ENCODE results near the gene ELAC2. TPM values are rescaled to one million over a fixed set of nuclear protein-coding genes. Genes with fewer than 3 reads are reported as not detected.

The ELAC2 gene
- total and polyA plus RNA-seq, 2 donors (not counting 1 experiment from before 2014, with no cell fraction given), result 58.1 to 79.4 TPM

GRCh38 chr17:12990041-12990808, 27.6 kb downstream of the ELAC2 start:
- no peak overlapping the region for H3K4me3 ChIP-seq (ENCODE audit: control extremely low read depth in 1 of 5, extremely low read depth in 1 of 5, insufficient read depth in 1 of 5, low read depth in 2 of 5, low read length in 4 of 5)
- no peaks in the 10 kb centered on the region for H4K20me1 ChIP-seq (ENCODE audit: control insufficient read depth, insufficient read depth, low read length, poor library complexity, severe bottlenecking)
- no peaks in the 10 kb centered on the region for H3K9me3 ChIP-seq (ENCODE audit: control extremely low read depth in 1 of 3, control insufficient read depth in 2 of 3, insufficient read depth in 1 of 3, low read length in 2 of 3)
- no peaks in the 10 kb centered on the region for H3K79me2 ChIP-seq (ENCODE audit: control insufficient read depth, insufficient read depth, low read length)
- H3K4me1 ChIP-seq (ENCODE audit: control insufficient read depth in 2 of 2, insufficient read depth in 2 of 2, low read length in 2 of 2), result peaks cover 0 to 12% of the 10 kb centered on the region in 2 donors
- Mint-ChIP-seq H3K4me1 (peaks cover 22% of the 10 kb centered on the region), H3K27ac (peak overlapping the region; percentile 84), H3K4me3 (no peak overlapping the region), H3K9me3 (ENCODE audit: insufficient read depth) (no peaks in the 10 kb centered on the region), H3K27me3 (no peaks in the 10 kb centered on the region)
- no peak overlapping the region for H3K27ac ChIP-seq (ENCODE audit: low read length in 2 of 2)
- TF ChIP-seq, protein P1, sequence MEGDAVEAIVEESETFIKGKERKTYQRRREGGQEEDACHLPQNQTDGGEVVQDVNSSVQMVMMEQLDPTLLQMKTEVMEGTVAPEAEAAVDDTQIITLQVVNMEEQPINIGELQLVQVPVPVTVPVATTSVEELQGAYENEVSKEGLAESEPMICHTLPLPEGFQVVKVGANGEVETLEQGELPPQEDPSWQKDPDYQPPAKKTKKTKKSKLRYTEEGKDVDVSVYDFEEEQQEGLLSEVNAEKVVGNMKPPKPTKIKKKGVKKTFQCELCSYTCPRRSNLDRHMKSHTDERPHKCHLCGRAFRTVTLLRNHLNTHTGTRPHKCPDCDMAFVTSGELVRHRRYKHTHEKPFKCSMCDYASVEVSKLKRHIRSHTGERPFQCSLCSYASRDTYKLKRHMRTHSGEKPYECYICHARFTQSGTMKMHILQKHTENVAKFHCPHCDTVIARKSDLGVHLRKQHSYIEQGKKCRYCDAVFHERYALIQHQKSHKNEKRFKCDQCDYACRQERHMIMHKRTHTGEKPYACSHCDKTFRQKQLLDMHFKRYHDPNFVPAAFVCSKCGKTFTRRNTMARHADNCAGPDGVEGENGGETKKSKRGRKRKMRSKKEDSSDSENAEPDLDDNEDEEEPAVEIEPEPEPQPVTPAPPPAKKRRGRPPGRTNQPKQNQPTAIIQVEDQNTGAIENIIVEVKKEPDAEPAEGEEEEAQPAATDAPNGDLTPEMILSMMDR (IDR thresholded peaks at IDR 0.05), result no peak
- H3K9ac ChIP-seq (ENCODE audit: low read length), result no peak overlapping the region
- ChIA-PET POLR2A (interaction anchor here (1.2 kb wide), 1 partner anchor 50 kb away, joined by 5 read pairs; no protein-coding TSS in a partner anchor), CTCF (interaction anchor here (1.2 to 1.5 kb wide), 2 partner anchors 13 to 733 kb away, joined by 3 to 7 read pairs; no protein-coding TSS in a partner anchor)
- no peaks in the 10 kb centered on the region for H3K27me3 ChIP-seq (replicated peaks in 1 of 4; ENCODE audit: control extremely low read depth in 1 of 4, control insufficient read depth in 3 of 4, insufficient read depth in 4 of 4, low read length in 3 of 4)
- WGBS (ENCODE audit: insufficient coverage), result 96% methylated on average over 23 of the region's 25 CpGs
- H3K36me3 ChIP-seq (replicated peaks in 1 of 2; ENCODE audit: control extremely low read depth in 1 of 2, control insufficient read depth in 1 of 2, extremely low read depth in 1 of 2, insufficient read depth in 2 of 2, low read length in 1 of 2), result peaks cover under 1 to 43% of the 10 kb centered on the region in 2 experiments
- no peak overlapping the region for H3K4me2 ChIP-seq (replicated peaks; ENCODE audit: low read depth, low read length, poor library complexity, severe bottlenecking)
- H2AFZ ChIP-seq (ENCODE audit: insufficient read depth, low read depth, low read length, poor library complexity, severe bottlenecking), result no peak overlapping the region
- intact Hi-C loops (cut with micrococcal nuclease), result no loop called here
- no peak for DNase-seq
- no peak for ATAC-seq (ENCODE audit: low read depth)

GRCh38 chr17:12987120-12987519, 30.7 kb downstream of the ELAC2 start:
- Mint-ChIP-seq H3K27me3 (no peaks in the 10 kb centered on the region), H3K4me3 (no peak overlapping the region), H3K9me3 (ENCODE audit: insufficient read depth) (no peaks in the 10 kb centered on the region), H3K27ac (no peak overlapping the region), H3K4me1 (peaks cover 27% of the 10 kb centered on the region)
- ChIA-PET CTCF (interaction anchor here (0.8 to 1.0 kb wide), 2 partner anchors 16 to 18 kb away, joined by 3 to 4 read pairs; no protein-coding TSS in a partner anchor), POLR2A (no interaction called here)
- no peak overlapping the region for H3K4me2 ChIP-seq (replicated peaks; ENCODE audit: low read depth, low read length, poor library complexity, severe bottlenecking)
- peaks cover 0 to 12% of the 10 kb centered on the region in 2 donors for H3K4me1 ChIP-seq (ENCODE audit: control insufficient read depth in 2 of 2, insufficient read depth in 2 of 2, low read length in 2 of 2)
- H3K4me3 ChIP-seq (ENCODE audit: control extremely low read depth in 1 of 5, extremely low read depth in 1 of 5, insufficient read depth in 1 of 5, low read depth in 2 of 5, low read length in 4 of 5), result no peak overlapping the region
- WGBS (ENCODE audit: insufficient coverage), result 85% methylated on average over 8 of the region's 12 CpGs
- H3K27me3 ChIP-seq (replicated peaks in 1 of 4; ENCODE audit: control extremely low read depth in 1 of 4, control insufficient read depth in 3 of 4, insufficient read depth in 4 of 4, low read length in 3 of 4), result no peaks in the 10 kb centered on the region
- no peaks in the 10 kb centered on the region for H3K9me3 ChIP-seq (ENCODE audit: control extremely low read depth in 1 of 3, control insufficient read depth in 2 of 3, insufficient read depth in 1 of 3, low read length in 2 of 3)
- H3K27ac ChIP-seq (ENCODE audit: low read length in 2 of 2), result no peak overlapping the region
- H3K79me2 ChIP-seq (ENCODE audit: control insufficient read depth, insufficient read depth, low read length), result no peaks in the 10 kb centered on the region
- H3K36me3 ChIP-seq (replicated peaks in 1 of 2; ENCODE audit: control extremely low read depth in 1 of 2, control insufficient read depth in 1 of 2, extremely low read depth in 1 of 2, insufficient read depth in 2 of 2, low read length in 1 of 2), result peaks cover 0 to 12% of the 10 kb centered on the region in 2 experiments
- no peak for TF ChIP-seq EZH2 (IDR thresholded peaks at IDR 0.05; ENCODE audit: borderline replicate concordance, insufficient read depth, low read depth, low read length, poor library complexity, severe bottlenecking)
- TF ChIP-seq, protein P1 (IDR thresholded peaks at IDR 0.05), result no peak
- no peak overlapping the region for H2AFZ ChIP-seq (ENCODE audit: insufficient read depth, low read depth, low read length, poor library complexity, severe bottlenecking)
- H3K9ac ChIP-seq (ENCODE audit: low read length), result no peak overlapping the region
- ATAC-seq (ENCODE audit: low read depth) (no peak), DNase-seq (no peak)
- intact Hi-C loops (cut with micrococcal nuclease), result no loop called here
- no peaks in the 10 kb centered on the region for H4K20me1 ChIP-seq (ENCODE audit: control insufficient read depth, insufficient read depth, low read length, poor library complexity, severe bottlenecking)

Measured in B cell (primary cell).